ENCODE measurements around the gene CAGE1. TPM values are rescaled to one million over a fixed set of nuclear protein-coding genes. Genes with fewer than 3 reads are reported as not detected.

The CAGE1 gene
- total RNA-seq, 4 donors from 2014 or later, result not detected

GRCh38 chr6:7301702-7302101 lies 87.8 kb downstream of the CAGE1 start:
- no peak overlapping the region for H3K27ac ChIP-seq
- no peak for ATAC-seq
- TF ChIP-seq EP300 (IDR thresholded peaks at IDR 0.05) (no peak), POLR2AphosphoS5 (IDR thresholded peaks at IDR 0.05) (no peak), POLR2A (IDR thresholded peaks at IDR 0.05) (no peak), CTCF (IDR thresholded peaks at IDR 0.05) (no peak)
- no peak overlapping the region for H3K4me3 ChIP-seq
- H3K27me3 ChIP-seq, result no peaks in the 10 kb centered on the region
- H3K4me1 ChIP-seq, result no peaks in the 10 kb centered on the region
- peaks cover 0 to 99% of the 10 kb centered on the region in 2 donors for H3K36me3 ChIP-seq
- 89 to 95% methylated on average over 5 to 7 of the region's 7 CpGs for WGBS, 2 donors (ENCODE audit: low coverage in 1 of 2)
- no peaks in the 10 kb centered on the region for H3K9me3 ChIP-seq

DNA sequence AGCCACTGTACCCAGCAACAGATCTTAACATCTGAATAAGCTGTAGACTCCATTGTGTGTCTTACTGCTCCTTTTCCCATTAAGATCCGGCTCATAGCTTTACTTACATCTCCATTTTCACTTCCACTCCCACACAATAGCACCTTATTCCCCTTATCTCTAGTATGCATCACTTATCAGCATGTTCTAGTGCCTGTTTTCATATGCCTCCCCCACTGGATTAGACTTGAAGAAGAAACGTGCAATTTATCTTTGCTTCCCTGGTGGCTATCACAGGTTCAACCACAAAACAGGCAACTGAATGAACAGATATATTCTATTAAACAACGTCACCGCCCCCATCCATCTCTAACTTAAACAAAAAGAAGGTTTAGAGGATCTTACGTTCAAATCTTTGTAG lies 88.6 kb downstream of the CAGE1 start:
- TF ChIP-seq EP300 (IDR thresholded peaks at IDR 0.05), result no peak
- TF ChIP-seq CTCF (IDR thresholded peaks at IDR 0.05), result no peak
- TF ChIP-seq POLR2A (IDR thresholded peaks at IDR 0.05), result no peak
- no peak for TF ChIP-seq POLR2AphosphoS5 (IDR thresholded peaks at IDR 0.05)
- no peak overlapping the region for H3K4me3 ChIP-seq
- no peaks in the 10 kb centered on the region for H3K9me3 ChIP-seq
- H3K27me3 ChIP-seq, result no peaks in the 10 kb centered on the region
- no peak overlapping the region for H3K27ac ChIP-seq
- no peak for ATAC-seq
- H3K36me3 ChIP-seq, result peaks cover 0 to 99% of the 10 kb centered on the region in 2 donors
- 71 to 75% methylated on average over 3 to 5 of the region's 5 CpGs for WGBS, 2 donors (ENCODE audit: low coverage in 1 of 2)
- H3K4me1 ChIP-seq, result no peaks in the 10 kb centered on the region

DNA sequence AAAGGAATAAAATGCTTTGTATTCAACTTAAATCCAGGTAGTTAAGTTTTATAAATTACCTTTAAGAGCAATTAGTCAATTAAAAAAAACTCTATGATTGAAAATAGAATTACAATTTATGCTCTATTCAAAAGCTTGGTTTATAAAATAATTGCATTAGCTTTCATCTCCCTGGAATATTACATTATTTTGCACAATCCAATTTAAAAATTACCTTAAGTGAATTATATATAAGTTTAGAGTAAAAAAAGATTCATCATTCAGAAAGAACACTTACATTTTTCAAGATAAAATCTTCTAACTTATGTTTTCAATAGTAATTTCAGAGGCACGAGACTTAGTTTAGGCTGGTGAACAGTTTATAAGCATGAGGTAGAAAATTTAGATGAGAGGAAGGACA lies 91.4 kb downstream of the CAGE1 start:
- WGBS, 2 donors (ENCODE audit: low coverage in 1 of 2), result 83 to 100% methylated on average over 1 of the region's 1 CpG
- peaks cover 0 to 99% of the 10 kb centered on the region in 2 donors for H3K36me3 ChIP-seq
- no peaks in the 10 kb centered on the region for H3K9me3 ChIP-seq
- ATAC-seq, result no peak
- no peaks in the 10 kb centered on the region for H3K27me3 ChIP-seq
- TF ChIP-seq EP300 (IDR thresholded peaks at IDR 0.05), result no peak
- no peak for TF ChIP-seq POLR2A (IDR thresholded peaks at IDR 0.05)
- no peak for TF ChIP-seq POLR2AphosphoS5 (IDR thresholded peaks at IDR 0.05)
- TF ChIP-seq CTCF (IDR thresholded peaks at IDR 0.05), result no peak
- H3K4me1 ChIP-seq, result no peaks in the 10 kb centered on the region
- no peak overlapping the region for H3K27ac ChIP-seq
- no peak overlapping the region for H3K4me3 ChIP-seq

DNA sequence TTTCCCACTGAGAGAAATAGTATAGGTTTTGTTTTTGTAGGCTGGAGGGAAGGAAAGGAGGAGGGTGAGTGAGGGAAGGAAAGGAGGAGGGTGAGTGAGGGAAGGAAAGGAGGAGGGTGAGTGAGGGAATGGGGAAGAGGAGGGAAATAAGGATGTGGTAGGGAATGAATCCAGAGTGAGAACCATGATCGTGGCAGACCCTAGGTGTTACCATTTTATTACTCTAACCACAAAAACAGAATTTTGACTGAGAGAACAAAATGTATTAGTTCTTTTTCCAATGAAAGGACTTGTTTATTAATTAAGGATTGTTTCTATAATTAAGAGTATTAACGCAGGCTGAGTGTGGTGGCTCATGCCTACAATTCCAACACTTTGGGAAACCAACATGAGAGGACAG lies 92.9 kb downstream of the CAGE1 start:
- peaks cover 0 to 99% of the 10 kb centered on the region in 2 donors for H3K36me3 ChIP-seq
- 86 to 89% methylated on average over 2 of the region's 2 CpGs for WGBS, 2 donors (ENCODE audit: low coverage in 1 of 2)

More for the DNA sequence above, 92.9 kb downstream of the CAGE1 start:
- Histone ChIP-seq H3K27ac (no peak overlapping the region), H3K27me3 (no peaks in the 10 kb centered on the region), H3K4me3 (no peak overlapping the region), H3K9me3 (no peaks in the 10 kb centered on the region), H3K4me1 (no peaks in the 10 kb centered on the region)
- TF ChIP-seq CTCF (IDR thresholded peaks at IDR 0.05) (no peak), POLR2A (IDR thresholded peaks at IDR 0.05) (no peak), EP300 (IDR thresholded peaks at IDR 0.05) (no peak), POLR2AphosphoS5 (IDR thresholded peaks at IDR 0.05) (no peak)
- ATAC-seq, result no peak
